ENCODE measurements around the gene FBXW9. TPM values are rescaled to one million over a fixed set of nuclear protein-coding genes. Genes with fewer than 3 reads are reported as not detected.

Gene FBXW9
- total and polyA plus RNA-seq, 2 experiments from 2014 or later: 17.2 to 25.6 TPM

GRCh38 chr19:12676928-12677327 lies 19.5 kb downstream of the FBXW9 start:
- no peak overlapping the region for H3K27ac ChIP-seq
- H3K9me3 ChIP-seq (ENCODE audit: low read depth): no peaks in the 10 kb centered on the region
- peaks cover 27% of the 10 kb centered on the region for H3K36me3 ChIP-seq
- no peaks in the 10 kb centered on the region for H3K27me3 ChIP-seq
- no peak overlapping the region for H3K4me3 ChIP-seq
- H3K4me1 ChIP-seq (ENCODE audit: low read depth): no peaks in the 10 kb centered on the region
- no peak for DNase-seq (ENCODE audit: low read depth in 1 of 2, low spot score in 1 of 2)
- TF ChIP-seq CTCF (IDR thresholded peaks at IDR 0.05; ENCODE audit: low read depth, low read length): no peak

- H3K27ac ChIP-seq: no peak overlapping the region
- H3K4me3 ChIP-seq: no peak overlapping the region
- peak; percentile 83 to 85 for DNase-seq (ENCODE audit: low read depth in 1 of 2, low spot score in 1 of 2)
- TF ChIP-seq CTCF (IDR thresholded peaks at IDR 0.05; ENCODE audit: low read depth, low read length): peak; percentile 92
- no peaks in the 10 kb centered on the region for H3K9me3 ChIP-seq (ENCODE audit: low read depth)
- no peaks in the 10 kb centered on the region for H3K4me1 ChIP-seq (ENCODE audit: low read depth)
- H3K27me3 ChIP-seq: no peaks in the 10 kb centered on the region
- peaks cover 27% of the 10 kb centered on the region for H3K36me3 ChIP-seq
Measured at GRCh38 chr19:12676384-12676792, 20.0 kb downstream of the FBXW9 start.

- H3K4me3 ChIP-seq: no peak overlapping the region
- no peaks in the 10 kb centered on the region for H3K4me1 ChIP-seq (ENCODE audit: low read depth)
- TF ChIP-seq CTCF (IDR thresholded peaks at IDR 0.05; ENCODE audit: low read depth, low read length): no peak
- peaks cover 27% of the 10 kb centered on the region for H3K36me3 ChIP-seq
- DNase-seq (ENCODE audit: low read depth in 1 of 2, low spot score in 1 of 2): no peak
- no peaks in the 10 kb centered on the region for H3K9me3 ChIP-seq (ENCODE audit: low read depth)
- no peaks in the 10 kb centered on the region for H3K27me3 ChIP-seq
- H3K27ac ChIP-seq: no peak overlapping the region
Measured at GRCh38 chr19:12675940-12676339, 20.5 kb downstream of the FBXW9 start.

- DNase-seq (ENCODE audit: low read depth in 1 of 2, low spot score in 1 of 2): no peak
- Histone ChIP-seq H3K9me3 (ENCODE audit: low read depth) (no peaks in the 10 kb centered on the region), H3K27ac (no peak overlapping the region), H3K27me3 (no peaks in the 10 kb centered on the region), H3K4me3 (no peak overlapping the region), H3K36me3 (peaks cover 27% of the 10 kb centered on the region), H3K4me1 (ENCODE audit: low read depth) (peaks cover 4% of the 10 kb centered on the region)
- TF ChIP-seq CTCF (IDR thresholded peaks at IDR 0.05; ENCODE audit: low read depth, low read length): no peak
Measured at GRCh38 chr19:12675399-12675798, 21.0 kb downstream of the FBXW9 start.

- H3K27ac ChIP-seq: no peak overlapping the region
- no peak overlapping the region for H3K4me3 ChIP-seq
- H3K4me1 ChIP-seq (ENCODE audit: low read depth): peaks cover 11% of the 10 kb centered on the region
- no peak for DNase-seq (ENCODE audit: low read depth in 1 of 2, low spot score in 1 of 2)
- no peaks in the 10 kb centered on the region for H3K27me3 ChIP-seq
- no peaks in the 10 kb centered on the region for H3K9me3 ChIP-seq (ENCODE audit: low read depth)
- H3K36me3 ChIP-seq: peaks cover 13% of the 10 kb centered on the region
- no peak for TF ChIP-seq CTCF (IDR thresholded peaks at IDR 0.05; ENCODE audit: low read depth, low read length)
Measured at GRCh38 chr19:12672744-12673143, 23.7 kb downstream of the FBXW9 start.

All from cardiac muscle cell (in vitro differentiated cells and primary cell).